ENCODE results near the gene B3GNT3.
A peak's percentile ranks its signal among the peaks of the same experiment; 100 is the strongest.

The B3GNT3 gene

DNA sequence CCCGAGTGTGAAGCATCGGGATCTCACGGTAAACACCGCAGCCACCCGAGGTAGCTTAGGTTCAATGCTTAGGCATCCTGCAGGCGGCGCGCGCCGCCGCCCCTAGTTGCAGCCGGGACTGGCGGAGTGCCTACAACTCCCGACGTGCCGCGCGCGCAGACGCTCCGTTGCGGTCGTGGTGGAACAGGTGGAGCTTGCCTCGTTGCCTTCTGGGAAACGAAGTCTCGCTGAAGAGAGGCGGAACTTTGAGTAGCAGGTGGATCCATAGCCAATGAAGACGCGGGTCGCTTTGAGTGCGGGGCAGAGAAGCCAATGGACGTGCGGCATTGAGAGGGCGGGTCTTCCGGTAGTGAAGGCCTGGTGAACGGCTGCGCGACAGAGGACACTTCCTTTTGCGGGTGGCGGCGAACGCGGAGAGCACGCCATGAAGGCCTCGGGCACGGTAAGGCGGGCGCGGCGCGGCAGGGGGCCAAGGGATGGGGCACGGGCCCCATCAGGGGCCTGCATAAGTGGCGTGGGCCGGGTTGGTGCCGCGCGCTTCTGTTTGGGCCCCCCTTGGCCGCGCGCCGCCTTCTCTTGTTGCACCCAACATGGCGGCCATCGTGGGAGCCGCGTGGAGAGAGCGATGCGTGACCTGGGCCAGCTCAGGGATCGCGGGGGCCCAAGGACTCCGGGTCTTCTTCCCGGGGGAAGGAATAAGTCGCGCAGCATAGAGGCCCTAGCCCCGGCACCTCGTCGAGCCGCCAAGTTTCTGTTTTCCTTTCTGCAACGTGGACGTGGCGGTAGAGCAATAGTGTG, 64.8 kb downstream of the B3GNT3 start, which contains the start of gene RPL18A:
RPL18A (plus strand) TSS at position 378 of the 798 bp plus-strand sequence; CDS start at position 425, 47 bp downstream.
- peak; percentile 94 to 99 for DNase-seq (ENCODE audit: low read depth in 2 of 2, low spot score in 1 of 2)

DNA sequence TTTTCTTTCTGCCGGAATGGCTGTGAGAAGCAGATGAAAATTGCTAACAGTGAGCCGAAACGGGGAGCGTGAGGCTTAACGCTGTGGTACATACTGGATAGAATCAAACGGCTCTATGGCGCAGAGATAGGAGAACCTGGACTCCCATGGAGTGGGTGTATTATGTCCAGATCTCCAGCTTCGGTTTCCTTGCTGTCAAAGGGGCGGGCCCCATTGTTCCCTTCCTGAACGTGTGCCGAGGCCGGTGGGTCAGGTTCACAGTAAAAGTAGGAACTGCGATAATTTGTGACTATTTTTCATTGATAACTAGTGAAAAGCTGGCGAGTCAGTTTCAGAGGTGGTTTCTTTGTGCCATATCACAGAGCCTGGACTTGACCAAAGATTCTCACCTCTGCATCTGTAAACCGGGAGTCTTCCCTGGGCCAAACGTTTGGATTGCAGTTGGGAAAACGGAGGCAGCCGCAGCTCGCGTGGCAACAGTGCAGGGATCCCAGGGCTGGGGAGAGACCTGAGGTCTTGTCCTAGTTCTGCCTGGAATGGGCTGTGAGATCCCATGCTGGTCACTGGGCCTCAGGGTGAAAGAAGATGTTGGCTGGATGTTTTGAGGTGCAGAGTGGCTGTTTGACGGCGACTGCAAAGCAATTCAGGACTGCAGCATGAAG, 65.5 kb downstream of the B3GNT3 start:
- no peak for DNase-seq (ENCODE audit: low read depth in 2 of 2, low spot score in 1 of 2)

DNA sequence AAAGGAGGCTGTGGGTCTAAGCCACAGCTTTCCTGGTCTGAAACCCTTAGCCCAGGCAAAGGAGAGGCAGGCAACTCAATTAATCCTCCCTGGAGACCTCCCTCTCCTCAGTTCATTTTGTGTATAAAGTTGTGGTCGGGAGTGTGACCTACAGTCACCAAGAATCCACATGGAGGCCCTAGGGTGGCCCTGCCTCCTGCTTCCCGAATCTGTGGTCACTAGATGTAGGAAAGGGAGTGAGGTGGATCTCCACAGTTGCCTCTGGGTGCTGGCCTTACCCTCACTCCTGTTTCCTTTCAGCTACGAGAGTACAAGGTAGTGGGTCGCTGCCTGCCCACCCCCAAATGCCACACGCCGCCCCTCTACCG, 66.0 kb downstream of the B3GNT3 start:
- DNase-seq (ENCODE audit: low read depth in 2 of 2, low spot score in 1 of 2) = no peak

DNA sequence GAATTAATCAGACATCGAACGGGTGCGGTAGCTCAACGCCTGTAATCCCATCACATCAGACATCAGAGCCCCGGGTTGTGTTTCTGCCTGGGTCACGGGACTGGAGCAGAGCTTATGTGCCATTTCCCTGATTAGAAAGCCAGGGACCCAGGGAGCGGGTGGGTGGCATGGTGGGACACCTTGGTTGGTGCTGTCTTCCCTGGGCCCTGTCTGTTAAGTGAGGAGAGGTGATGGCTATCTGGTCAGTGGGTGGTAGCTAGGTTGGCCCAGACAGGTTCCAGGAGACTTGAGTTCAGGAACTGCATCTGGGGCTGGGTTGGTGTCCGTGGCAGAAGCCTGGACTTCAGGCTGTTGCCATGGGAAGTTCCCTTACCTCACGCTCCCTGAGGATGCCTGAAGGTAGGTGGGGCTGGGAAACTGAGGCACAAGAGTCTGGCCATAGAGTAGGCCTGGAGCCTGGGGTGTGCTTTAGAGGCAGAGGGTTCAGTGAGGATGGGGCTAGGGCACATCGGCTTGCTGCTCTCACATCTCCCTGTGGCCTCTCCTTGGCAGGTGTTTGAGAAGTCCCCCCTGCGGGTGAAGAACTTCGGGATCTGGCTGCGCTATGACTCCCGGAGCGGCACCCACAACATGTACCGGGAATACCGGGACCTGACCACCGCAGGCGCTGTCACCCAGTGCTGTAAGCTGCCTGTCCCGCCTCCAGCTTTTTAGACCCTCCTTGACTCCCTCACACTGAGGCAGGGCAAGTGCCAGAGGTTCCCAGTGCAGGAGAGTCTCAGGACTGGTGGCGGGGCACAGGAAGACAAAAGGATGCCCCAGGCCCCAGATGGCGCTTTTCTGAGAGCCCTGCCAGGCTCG, 66.8 kb downstream of the B3GNT3 start:
- no peak for DNase-seq (ENCODE audit: low read depth in 2 of 2, low spot score in 1 of 2)

DNA sequence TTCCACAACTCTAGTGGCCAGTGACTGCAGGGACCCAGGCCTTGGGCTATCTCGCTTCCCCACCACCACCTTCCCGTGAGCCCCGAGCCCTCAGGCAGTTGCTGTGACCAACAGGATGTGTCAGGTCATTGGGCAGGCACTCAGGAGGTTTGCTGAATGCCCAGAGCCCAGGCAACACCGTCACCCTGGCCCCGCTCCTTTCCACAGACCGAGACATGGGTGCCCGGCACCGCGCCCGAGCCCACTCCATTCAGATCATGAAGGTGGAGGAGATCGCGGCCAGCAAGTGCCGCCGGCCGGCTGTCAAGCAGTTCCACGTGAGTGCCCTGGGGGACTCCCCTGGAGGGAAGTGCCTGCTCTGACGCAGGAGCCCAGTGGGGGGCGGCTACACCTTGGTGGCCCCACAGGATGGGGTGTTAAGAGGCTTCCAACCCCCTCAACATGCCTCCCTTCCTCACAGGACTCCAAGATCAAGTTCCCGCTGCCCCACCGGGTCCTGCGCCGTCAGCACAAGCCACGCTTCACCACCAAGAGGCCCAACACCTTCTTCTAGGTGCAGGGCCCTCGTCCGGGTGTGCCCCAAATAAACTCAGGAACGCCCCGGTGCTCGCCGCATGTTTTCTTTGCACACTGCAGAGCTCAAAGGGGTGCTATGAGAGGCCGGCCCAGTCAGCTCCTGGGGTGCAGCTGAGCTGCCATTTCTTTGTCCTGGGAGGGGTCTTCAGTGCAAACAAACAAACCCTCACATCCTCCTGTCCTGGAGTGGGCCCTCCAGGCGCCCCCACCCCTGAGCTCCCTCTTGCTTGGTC, 68.0 kb downstream of the B3GNT3 start:
- DNase-seq (ENCODE audit: low read depth in 2 of 2, low spot score in 1 of 2) = no peak

Measured in stimulated activated CD8-positive, alpha-beta memory T cell treated with anti-CD3 and anti-CD28 coated beads, Interleukin-4, amount 100 ng/mL, for 4 hours (primary cell).